Measurements from ENCODE around the gene DTNBP1. TPM values are rescaled to one million over a fixed set of nuclear protein-coding genes. Genes with fewer than 3 reads are reported as not detected.
"Not testable (repeated sequence)": the region's sequence is repeated elsewhere in the genome, so short reads cannot be mapped to it uniquely, and the experiment has no call there.

DTNBP1 gene
- total and polyA plus RNA-seq, 12 donors: 4.2 to 17.1 (median 9.0) TPM

DNA sequence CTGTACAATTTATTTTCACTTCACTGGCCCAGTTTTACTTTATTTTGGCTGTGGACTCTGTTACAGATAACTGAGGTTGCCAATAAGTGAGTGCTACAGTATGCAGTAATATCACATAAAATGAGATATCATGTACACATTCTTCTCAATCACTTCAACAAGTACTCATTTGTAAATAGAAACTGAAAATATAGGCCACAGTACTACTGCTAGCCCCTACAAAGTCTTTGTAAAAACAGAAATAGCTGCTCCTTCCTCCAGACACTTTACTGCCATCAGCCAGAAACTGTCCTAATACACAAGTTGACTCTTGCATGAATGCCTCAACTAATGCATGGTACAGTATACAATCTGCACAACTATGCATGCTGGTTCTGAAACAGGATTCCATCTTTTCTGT is 9.2 kb downstream of the DTNBP1 start:
- intact Hi-C loops (cut with DNase I): no loop called here
- no peaks in the 10 kb centered on the region for H3K4me1 ChIP-seq (replicated peaks in 1 of 2)
- H3K4me3 ChIP-seq: no peak overlapping the region
- TF ChIP-seq POLR2A (IDR thresholded peaks at IDR 0.05): no peak
- TF ChIP-seq, protein P1, sequence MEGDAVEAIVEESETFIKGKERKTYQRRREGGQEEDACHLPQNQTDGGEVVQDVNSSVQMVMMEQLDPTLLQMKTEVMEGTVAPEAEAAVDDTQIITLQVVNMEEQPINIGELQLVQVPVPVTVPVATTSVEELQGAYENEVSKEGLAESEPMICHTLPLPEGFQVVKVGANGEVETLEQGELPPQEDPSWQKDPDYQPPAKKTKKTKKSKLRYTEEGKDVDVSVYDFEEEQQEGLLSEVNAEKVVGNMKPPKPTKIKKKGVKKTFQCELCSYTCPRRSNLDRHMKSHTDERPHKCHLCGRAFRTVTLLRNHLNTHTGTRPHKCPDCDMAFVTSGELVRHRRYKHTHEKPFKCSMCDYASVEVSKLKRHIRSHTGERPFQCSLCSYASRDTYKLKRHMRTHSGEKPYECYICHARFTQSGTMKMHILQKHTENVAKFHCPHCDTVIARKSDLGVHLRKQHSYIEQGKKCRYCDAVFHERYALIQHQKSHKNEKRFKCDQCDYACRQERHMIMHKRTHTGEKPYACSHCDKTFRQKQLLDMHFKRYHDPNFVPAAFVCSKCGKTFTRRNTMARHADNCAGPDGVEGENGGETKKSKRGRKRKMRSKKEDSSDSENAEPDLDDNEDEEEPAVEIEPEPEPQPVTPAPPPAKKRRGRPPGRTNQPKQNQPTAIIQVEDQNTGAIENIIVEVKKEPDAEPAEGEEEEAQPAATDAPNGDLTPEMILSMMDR (IDR thresholded peaks at IDR 0.05): no peak
- no peak for DNase-seq
- no peaks in the 10 kb centered on the region for H3K36me3 ChIP-seq (replicated peaks in 1 of 2)
- peaks cover 0 to 7% (median 0%) of the 10 kb centered on the region in 3 donors for H3K9me3 ChIP-seq (replicated peaks in 1 of 3)
- H3K27ac ChIP-seq: no peak overlapping the region
- no peaks in the 10 kb centered on the region for H3K27me3 ChIP-seq

DNA sequence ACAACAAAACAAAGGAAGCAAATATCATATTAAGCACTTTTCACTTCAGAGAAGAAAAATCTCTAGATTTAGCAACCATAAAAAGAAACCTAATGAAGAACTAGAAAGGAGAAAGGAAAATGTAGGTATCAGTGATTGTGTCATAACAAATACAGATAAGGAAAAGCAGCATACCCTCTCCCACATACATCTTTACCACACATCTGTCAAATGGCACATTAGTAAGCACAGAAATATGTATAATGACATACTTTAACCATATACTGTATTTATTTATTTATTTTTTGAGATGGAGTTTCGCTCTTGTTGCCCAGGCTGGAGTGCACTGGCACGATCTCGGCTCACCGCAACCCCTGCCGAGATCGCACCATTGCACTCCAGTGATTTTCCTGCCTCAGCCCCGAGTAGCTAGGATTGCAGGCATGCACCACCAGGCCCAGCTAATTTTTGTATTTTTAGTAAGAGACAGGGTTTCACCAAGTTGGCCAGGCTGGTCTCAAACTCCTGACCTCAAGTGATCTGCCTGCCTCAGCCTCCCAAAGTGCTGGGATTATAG is 12.7 kb downstream of the DTNBP1 start:
- H3K36me3 ChIP-seq (replicated peaks in 1 of 2); H3K4me1 ChIP-seq (replicated peaks in 1 of 2); intact Hi-C loops (cut with DNase I); H3K9me3 ChIP-seq (replicated peaks in 1 of 3); H3K4me3 ChIP-seq; H3K27ac ChIP-seq; H3K27me3 ChIP-seq; DNase-seq: not testable (repeated sequence)
- WGBS, 4 donors: 87 to 97% (median 91%) methylated on average over 7 of the region's 7 CpGs

DNA sequence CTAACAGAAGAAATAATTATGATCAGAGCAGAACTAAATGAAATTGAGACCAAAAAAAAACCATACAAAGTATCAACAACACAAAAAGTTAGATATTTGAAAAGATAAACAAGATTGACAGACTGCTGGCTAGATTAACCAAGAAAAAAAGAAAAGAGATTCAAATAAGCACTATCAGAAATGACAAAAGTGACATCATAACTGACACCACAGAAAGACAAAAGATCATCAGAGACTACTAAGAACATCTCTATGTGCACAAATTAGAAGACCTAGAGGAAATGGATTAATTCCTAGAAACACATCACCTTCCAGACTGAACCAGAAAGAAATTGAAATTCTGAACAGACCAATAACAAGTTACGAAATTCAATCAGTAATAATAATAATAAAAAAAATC is 17.9 kb downstream of the DTNBP1 start:
- intact Hi-C loops (cut with DNase I): no loop called here
- Histone ChIP-seq H3K4me1 (replicated peaks in 1 of 2) (no peaks in the 10 kb centered on the region), H3K4me3 (no peak overlapping the region), H3K9me3 (replicated peaks in 1 of 3) (peaks cover 0 to 13% (median 13%) of the 10 kb centered on the region in 3 donors), H3K27ac (no peak overlapping the region), H3K27me3 (no peaks in the 10 kb centered on the region), H3K36me3 (replicated peaks in 1 of 2) (no peaks in the 10 kb centered on the region)
- DNase-seq: no peak
- 94 to 100% (median 98%) methylated on average over 1 of the region's 1 CpG for WGBS, 4 donors
- TF ChIP-seq, protein P1 (IDR thresholded peaks at IDR 0.05): no peak
- no peak for TF ChIP-seq POLR2A (IDR thresholded peaks at IDR 0.05)

DNA sequence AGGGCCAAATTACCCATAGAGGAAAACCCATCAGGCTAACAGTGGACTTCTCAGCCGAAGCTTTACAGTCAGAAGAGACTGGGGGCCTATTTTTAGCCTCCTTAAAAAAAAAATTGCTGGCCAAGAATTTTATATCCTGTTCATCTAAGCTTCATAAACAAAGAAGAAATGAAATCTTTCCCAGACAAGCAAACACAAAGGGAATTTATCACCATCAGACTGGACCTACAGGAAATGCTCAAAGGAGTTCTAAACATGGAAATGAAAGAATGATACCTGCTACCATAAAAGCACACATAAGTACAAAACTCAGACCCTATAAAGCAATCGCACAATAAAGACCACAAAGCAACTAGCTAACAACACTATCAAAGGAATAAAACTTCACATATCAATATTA is 19.3 kb downstream of the DTNBP1 start:
- no peak for TF ChIP-seq POLR2A (IDR thresholded peaks at IDR 0.05)
- TF ChIP-seq, protein P1 (IDR thresholded peaks at IDR 0.05): no peak
- Histone ChIP-seq H3K9me3 (replicated peaks in 1 of 3) (peaks cover 0 to 13% (median 13%) of the 10 kb centered on the region in 3 donors), H3K27me3 (no peaks in the 10 kb centered on the region), H3K27ac (no peak overlapping the region), H3K4me3 (no peak overlapping the region), H3K4me1 (replicated peaks in 1 of 2) (no peaks in the 10 kb centered on the region), H3K36me3 (replicated peaks in 1 of 2) (no peaks in the 10 kb centered on the region)
- no peak for DNase-seq
- WGBS, 4 donors: 92 to 100% (median 94%) methylated on average over 2 of the region's 2 CpGs
- intact Hi-C loops (cut with DNase I): no loop called here

DNA sequence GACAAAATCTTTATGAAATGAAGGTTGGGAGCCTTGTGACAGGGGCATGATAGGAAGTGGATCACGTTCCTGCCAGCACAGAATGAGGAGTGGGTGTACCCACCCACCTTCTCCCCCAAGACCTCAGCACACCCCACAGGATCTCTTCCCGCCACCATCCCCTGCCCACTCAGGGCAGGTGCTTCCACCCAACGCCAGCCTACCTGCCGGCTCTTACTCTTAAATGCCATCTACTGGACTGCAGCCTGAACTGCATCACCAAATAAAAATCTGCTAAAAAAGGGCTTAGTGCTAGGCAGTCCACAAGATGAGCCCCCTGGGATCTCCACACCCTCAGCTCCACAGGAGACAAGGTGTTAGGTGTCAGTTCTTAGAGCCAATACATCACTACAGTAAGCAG is 20.6 kb downstream of the DTNBP1 start:
- intact Hi-C loops (cut with DNase I): no loop called here
- no peaks in the 10 kb centered on the region for H3K36me3 ChIP-seq (replicated peaks in 1 of 2)
- TF ChIP-seq, protein P1 (IDR thresholded peaks at IDR 0.05): no peak
- TF ChIP-seq POLR2A (IDR thresholded peaks at IDR 0.05): no peak
- no peak overlapping the region for H3K27ac ChIP-seq
- no peak for DNase-seq
- H3K4me3 ChIP-seq: no peak overlapping the region
- 78 to 81% (median 79%) methylated on average over 4 of the region's 4 CpGs; no CpG with 5 or more reads in 1 of the 4 donors for WGBS, 4 donors
- H3K4me1 ChIP-seq (replicated peaks in 1 of 2): no peaks in the 10 kb centered on the region
- peaks cover 0 to 13% (median 8%) of the 10 kb centered on the region in 3 donors for H3K9me3 ChIP-seq (replicated peaks in 1 of 3)
- no peaks in the 10 kb centered on the region for H3K27me3 ChIP-seq

All from adrenal gland (tissue), 12 donors.